ENCODE measurements around the gene REC114. TPM values are rescaled to one million over a fixed set of nuclear protein-coding genes. Genes with fewer than 3 reads are reported as not detected.

The REC114 gene
- total RNA-seq, 1 donor from 2014 or later, result not detected

- DNase-seq, result no peak
Observed at GRCh38 chr15:73607843-73608242, 164.9 kb downstream of the REC114 start.

- DNase-seq, result no peak
Observed at GRCh38 chr15:73608475-73608874, 165.5 kb downstream of the REC114 start.

GRCh38 chr15:73608941-73609340 lies 166.0 kb downstream of the REC114 start:
- no peak for DNase-seq

Other genes starting within 250 kb of the REC114 start
- gene HCN4, start 74.2 kb upstream of the REC114 start, total RNA-seq, result not detected in 2 replicates
- 102 and 136 TPM in 2 replicates for gene NPTN, start 190.2 kb downstream of the REC114 start, total RNA-seq
- gene CD276, start 241.2 kb downstream of the REC114 start, total RNA-seq, result 43.6 and 106 TPM in 2 replicates

All from dermis blood vessel endothelial cell (primary cell).